Endodermal cell (in vitro differentiated cells): ENCODE measurements around the gene FAM174C. TPM values are rescaled to one million over a fixed set of nuclear protein-coding genes. Genes with fewer than 3 reads are reported as not detected.

Experiments used
- DNase-seq: peaks from one replicate; pipeline ENCODE4 v3.0.0-alpha.2; 2017
- H3K27ac ChIP-seq: 2 replicates; pipeline ENCODE4 v1.5.1; 2013; ENCODE audit warnings: mild to moderate bottlenecking, low read depth, low read length, moderate library complexity
- H3K27me3 ChIP-seq: 2 replicates; pipeline ENCODE4 v1.6.1; 2013; ENCODE audit warnings: mild to moderate bottlenecking, low read length, moderate library complexity; ENCODE audit not compliant: insufficient read depth, control insufficient read depth, poor library complexity, severe bottlenecking
- H3K36me3 ChIP-seq: 2 replicates; pipeline ENCODE4 v1.7.0; 2013; ENCODE audit warnings: mild to moderate bottlenecking, low read length, moderate library complexity; ENCODE audit not compliant: control insufficient read depth, insufficient read depth
- H3K4me1 ChIP-seq: one replicate; pipeline ENCODE4 v1.7.0; 2013; ENCODE audit warnings: low read length; ENCODE audit not compliant: control insufficient read depth, insufficient read depth
- H3K4me3 ChIP-seq: 2 replicates; pipeline ENCODE4 v1.5.1; 2013; ENCODE audit warnings: mild to moderate bottlenecking, low read length, moderate library complexity
- H3K9ac ChIP-seq: 2 replicates; pipeline ENCODE4 v1.6.1; 2013; ENCODE audit warnings: mild to moderate bottlenecking, low read length, moderate library complexity; ENCODE audit not compliant: poor library complexity, severe bottlenecking; ENCODE audit errors: extremely low read depth
- H3K9me3 ChIP-seq: 2 replicates; pipeline ENCODE4 v1.6.1; 2013; ENCODE audit warnings: mild to moderate bottlenecking, low read length, moderate library complexity; ENCODE audit not compliant: control insufficient read depth
- H3K27ac Mint-ChIP-seq: 2 replicates; pipeline ENCODE4 v1.8.0; 2020; ENCODE audit warnings: mixed read lengths
- H3K27me3 Mint-ChIP-seq: 2 replicates; pipeline ENCODE4 v1.8.0; 2021; ENCODE audit warnings: mild to moderate bottlenecking, mixed read lengths; ENCODE audit not compliant: insufficient read depth
- H3K36me3 Mint-ChIP-seq: 2 replicates; pipeline ENCODE4 v1.8.0; 2020; ENCODE audit warnings: low read depth, mixed read lengths
- H3K4me1 Mint-ChIP-seq: 2 replicates; pipeline ENCODE4 v1.8.0; 2020; ENCODE audit warnings: mixed read lengths
- H3K4me3 Mint-ChIP-seq: 2 replicates; pipeline ENCODE4 v1.8.0; 2020; ENCODE audit warnings: mild to moderate bottlenecking, moderate library complexity, mixed read lengths
- H3K9me3 Mint-ChIP-seq: 2 replicates; pipeline ENCODE4 v1.8.0; 2020; ENCODE audit warnings: mild to moderate bottlenecking, mixed read lengths
- WGBS, 2 experiments: methylation state at CpG; one replicate each; pipeline versions ENCODE4 v1.1.5 to v1.1.7; 2013; ENCODE audit warnings: missing lambda C conversion rate in 2 of 2, mixed read lengths in 1 of 2; ENCODE audit not compliant: insufficient coverage in 1 of 2, insufficient read length in 1 of 2; 5-methylcytosine and 5-hydroxymethylcytosine counted together
- total RNA-seq, 2 donors: library from RNA; stranded (reverse); fragmentation: NEBNext Ultra II Directional in 1 of 2; extraction: Animal tissue kit (Norgen Biotek cat#: 25700) in 1 of 2; gene quantifications; 2 replicates in 1 of 2; 3 replicates in 1 of 2; pipeline ENCODE4 v1.2.1, GENCODE V29; 2021
- TF ChIP-seq, protein P1 (sequence below): fragments of 200-600 bp; sonication (generic); conservative IDR thresholded peaks from 2 replicates; pipeline ENCODE4 v1.5.0; 2021; ENCODE audit warnings: antibody characterized with exemption, mild to moderate bottlenecking

The FAM174C gene
- total RNA-seq, 2 donors from 2014 or later = 45.1 to 46.0 TPM

DNA sequence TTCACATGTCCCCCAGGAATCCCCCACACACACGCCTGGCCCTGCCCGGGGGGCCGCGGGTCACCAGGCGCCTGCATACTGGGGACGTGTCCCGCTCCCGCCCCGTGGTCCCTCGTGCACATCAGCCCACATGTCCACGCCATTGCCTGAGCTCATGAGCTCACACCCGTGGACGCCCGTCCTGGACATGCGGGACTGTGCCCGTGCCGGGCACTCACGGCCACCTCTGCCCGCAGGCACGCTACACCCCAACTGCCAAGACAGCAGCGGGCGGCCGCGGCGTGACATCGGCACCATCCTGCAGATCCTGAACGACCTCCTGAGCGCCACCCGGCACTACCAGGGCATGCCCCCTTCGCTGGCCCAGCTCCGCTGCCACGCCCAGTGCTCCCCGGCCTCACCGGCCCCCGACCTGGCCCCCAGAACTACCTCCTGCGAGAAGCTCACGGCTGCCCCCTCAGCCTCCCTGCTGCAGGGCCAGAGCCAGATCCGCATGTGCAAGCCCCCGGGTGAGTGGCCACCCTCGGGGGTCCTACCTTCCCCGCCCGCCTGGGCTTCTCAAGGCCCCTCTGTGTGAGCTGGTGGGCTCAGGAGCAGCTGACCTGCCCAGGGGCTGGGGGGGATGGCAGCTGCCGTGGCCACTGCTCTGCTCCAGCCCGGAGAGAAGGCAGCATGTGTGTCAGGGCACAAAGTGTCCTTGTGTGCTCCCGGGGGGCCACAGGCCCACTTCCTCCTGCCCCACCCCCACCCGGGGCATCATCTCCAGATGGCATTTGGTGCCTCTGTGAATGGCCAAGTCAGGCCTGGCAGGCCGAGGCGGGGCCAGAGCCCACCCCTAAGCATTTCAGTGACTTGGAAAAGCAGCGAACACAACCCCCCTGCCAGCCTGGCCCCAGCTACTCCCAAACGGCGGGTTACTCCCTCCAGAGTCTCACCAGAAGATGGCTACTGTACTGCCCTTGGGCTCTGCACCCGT is 19.9 kb upstream of the FAM174C start:
- Histone ChIP-seq H3K27ac (peak overlapping the region; percentile 57), H3K9ac (no peak overlapping the region), H3K36me3 (peaks cover 63% of the 10 kb centered on the region), H3K4me1 (peaks cover 8% of the 10 kb centered on the region), H3K4me3 (no peak overlapping the region), H3K27me3 (no peaks in the 10 kb centered on the region), H3K9me3 (no peaks in the 10 kb centered on the region)
- peaks cover 52% of the 10 kb centered on the region for H3K36me3 Mint-ChIP-seq
- no peak for DNase-seq
- no peaks in the 10 kb centered on the region for H3K27me3 Mint-ChIP-seq
- peak overlapping the region; percentile 77 for H3K27ac Mint-ChIP-seq
- peaks cover 19% of the 10 kb centered on the region for H3K4me1 Mint-ChIP-seq
- TF ChIP-seq, protein P1, sequence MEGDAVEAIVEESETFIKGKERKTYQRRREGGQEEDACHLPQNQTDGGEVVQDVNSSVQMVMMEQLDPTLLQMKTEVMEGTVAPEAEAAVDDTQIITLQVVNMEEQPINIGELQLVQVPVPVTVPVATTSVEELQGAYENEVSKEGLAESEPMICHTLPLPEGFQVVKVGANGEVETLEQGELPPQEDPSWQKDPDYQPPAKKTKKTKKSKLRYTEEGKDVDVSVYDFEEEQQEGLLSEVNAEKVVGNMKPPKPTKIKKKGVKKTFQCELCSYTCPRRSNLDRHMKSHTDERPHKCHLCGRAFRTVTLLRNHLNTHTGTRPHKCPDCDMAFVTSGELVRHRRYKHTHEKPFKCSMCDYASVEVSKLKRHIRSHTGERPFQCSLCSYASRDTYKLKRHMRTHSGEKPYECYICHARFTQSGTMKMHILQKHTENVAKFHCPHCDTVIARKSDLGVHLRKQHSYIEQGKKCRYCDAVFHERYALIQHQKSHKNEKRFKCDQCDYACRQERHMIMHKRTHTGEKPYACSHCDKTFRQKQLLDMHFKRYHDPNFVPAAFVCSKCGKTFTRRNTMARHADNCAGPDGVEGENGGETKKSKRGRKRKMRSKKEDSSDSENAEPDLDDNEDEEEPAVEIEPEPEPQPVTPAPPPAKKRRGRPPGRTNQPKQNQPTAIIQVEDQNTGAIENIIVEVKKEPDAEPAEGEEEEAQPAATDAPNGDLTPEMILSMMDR = no peak
- H3K9me3 Mint-ChIP-seq = no peaks in the 10 kb centered on the region
- no peak overlapping the region for H3K4me3 Mint-ChIP-seq
- WGBS, 2 experiments = 94 to 95% methylated on average over 30 to 52 of the region's 52 CpGs

DNA sequence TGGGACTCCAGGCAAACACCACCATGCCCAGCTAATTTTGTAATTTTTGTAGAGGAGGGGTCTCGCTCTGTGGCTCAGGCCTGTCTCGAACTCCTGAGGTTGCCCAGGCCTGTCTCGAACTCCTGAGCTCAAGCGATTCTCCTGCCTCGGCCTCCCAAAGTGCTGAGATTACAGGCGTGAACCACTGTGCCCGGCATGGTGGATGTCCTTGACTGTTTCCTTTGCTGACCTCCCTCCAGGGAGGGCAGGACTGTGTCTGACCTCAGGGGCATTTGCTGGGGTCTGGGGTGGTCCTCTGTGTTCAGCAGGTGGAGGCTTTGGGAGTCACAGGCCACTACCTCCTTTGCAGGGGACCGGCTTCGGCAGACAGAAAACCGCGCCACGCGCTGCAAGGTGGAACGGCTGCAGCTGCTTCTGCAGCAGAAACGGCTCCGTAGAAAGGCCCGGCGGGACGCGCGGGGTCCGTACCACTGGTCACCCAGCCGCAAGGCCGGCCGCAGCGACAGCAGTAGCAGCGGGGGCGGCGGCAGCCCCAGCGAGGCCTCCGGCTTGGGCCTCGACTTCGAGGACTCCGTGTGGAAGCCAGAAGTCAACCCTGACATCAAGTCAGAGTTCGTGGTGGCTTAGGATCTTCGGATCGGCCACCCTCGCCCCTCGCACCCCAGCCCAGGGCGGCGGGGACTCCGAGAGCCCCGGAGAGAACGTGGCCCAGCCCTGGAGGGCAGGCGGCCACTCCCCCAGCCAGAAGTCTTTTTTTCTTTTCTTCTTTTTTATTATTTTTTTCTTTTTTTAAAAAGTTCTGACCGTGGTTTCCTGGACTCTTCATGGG is 18.5 kb upstream of the FAM174C start:
- H3K27me3 ChIP-seq = no peaks in the 10 kb centered on the region
- Mint-ChIP-seq H3K36me3 (peaks cover 44% of the 10 kb centered on the region), H3K4me3 (no peak overlapping the region), H3K4me1 (peaks cover 26% of the 10 kb centered on the region), H3K27ac (no peak overlapping the region), H3K9me3 (no peaks in the 10 kb centered on the region), H3K27me3 (no peaks in the 10 kb centered on the region)
- no peak overlapping the region for H3K9ac ChIP-seq
- no peak overlapping the region for H3K4me3 ChIP-seq
- H3K36me3 ChIP-seq = peaks cover 57% of the 10 kb centered on the region
- WGBS, 2 experiments = 94 to 96% methylated on average over 42 to 46 of the region's 46 CpGs
- TF ChIP-seq, protein P1 = no peak
- H3K9me3 ChIP-seq = no peaks in the 10 kb centered on the region
- DNase-seq = no peak
- peak overlapping the region; percentile 0 for H3K27ac ChIP-seq
- peaks cover 10% of the 10 kb centered on the region for H3K4me1 ChIP-seq

DNA sequence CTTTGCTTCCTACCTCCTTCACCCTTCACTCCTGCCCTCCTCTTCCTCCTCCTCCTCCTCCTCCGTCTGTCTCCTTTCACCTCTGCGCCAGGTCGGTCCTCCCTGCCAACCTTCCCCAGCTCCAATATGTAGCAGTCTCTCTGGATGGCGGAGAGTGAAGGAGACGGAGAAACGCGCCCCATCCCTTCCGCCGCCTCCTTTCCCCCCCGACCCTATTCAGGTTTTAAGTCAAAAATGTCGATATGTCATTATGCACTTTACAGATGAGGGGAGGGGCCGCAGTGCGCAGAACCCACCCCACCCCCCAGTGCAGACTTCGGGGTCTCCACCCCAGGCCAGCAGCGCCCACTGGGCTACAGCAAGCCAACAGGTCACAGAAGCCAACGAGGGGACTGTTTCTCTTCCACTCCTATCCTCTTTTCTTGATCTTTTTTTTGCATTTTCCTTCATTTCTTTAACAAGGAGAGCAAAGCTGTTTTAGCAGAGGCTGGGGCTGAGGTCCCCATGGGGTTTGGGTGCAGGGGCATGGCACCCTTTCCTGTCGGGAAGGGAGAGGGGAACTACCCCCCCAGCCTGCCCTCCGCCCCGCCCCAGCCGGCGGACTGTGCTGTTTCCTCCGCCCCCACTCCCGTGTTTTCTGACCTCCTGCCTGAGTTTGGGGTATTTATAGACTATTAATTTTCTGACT is 17.7 kb upstream of the FAM174C start:
- H3K4me3 ChIP-seq = no peak overlapping the region
- H3K9ac ChIP-seq = no peak overlapping the region
- Mint-ChIP-seq H3K36me3 (peaks cover 44% of the 10 kb centered on the region), H3K4me3 (no peak overlapping the region), H3K27me3 (no peaks in the 10 kb centered on the region), H3K27ac (peak overlapping the region; percentile 90), H3K9me3 (no peaks in the 10 kb centered on the region), H3K4me1 (peaks cover 30% of the 10 kb centered on the region)
- peaks cover 50% of the 10 kb centered on the region for H3K36me3 ChIP-seq
- 83 to 87% methylated on average over 13 to 23 of the region's 23 CpGs for WGBS, 2 experiments
- TF ChIP-seq, protein P1 = no peak
- no peaks in the 10 kb centered on the region for H3K27me3 ChIP-seq
- H3K4me1 ChIP-seq = peaks cover 17% of the 10 kb centered on the region
- H3K27ac ChIP-seq = peak overlapping the region; percentile 21
- no peaks in the 10 kb centered on the region for H3K9me3 ChIP-seq
- DNase-seq = no peak
